NT2/D1 (cell line): ENCODE data around the gene GNG7.

Experiments used
- SUZ12 ChIP-seq: IDR thresholded peaks from 2 replicates; pipeline ENCODE4 v1.6.1; 2011; ENCODE audit not compliant: insufficient read length, insufficient read depth; ENCODE audit errors: extremely low read depth
- ZNF274 ChIP-seq: IDR thresholded peaks from 2 replicates; pipeline ENCODE4 v1.6.1; 2011; ENCODE audit warnings: mild to moderate bottlenecking, low read depth, low read length

DNA sequence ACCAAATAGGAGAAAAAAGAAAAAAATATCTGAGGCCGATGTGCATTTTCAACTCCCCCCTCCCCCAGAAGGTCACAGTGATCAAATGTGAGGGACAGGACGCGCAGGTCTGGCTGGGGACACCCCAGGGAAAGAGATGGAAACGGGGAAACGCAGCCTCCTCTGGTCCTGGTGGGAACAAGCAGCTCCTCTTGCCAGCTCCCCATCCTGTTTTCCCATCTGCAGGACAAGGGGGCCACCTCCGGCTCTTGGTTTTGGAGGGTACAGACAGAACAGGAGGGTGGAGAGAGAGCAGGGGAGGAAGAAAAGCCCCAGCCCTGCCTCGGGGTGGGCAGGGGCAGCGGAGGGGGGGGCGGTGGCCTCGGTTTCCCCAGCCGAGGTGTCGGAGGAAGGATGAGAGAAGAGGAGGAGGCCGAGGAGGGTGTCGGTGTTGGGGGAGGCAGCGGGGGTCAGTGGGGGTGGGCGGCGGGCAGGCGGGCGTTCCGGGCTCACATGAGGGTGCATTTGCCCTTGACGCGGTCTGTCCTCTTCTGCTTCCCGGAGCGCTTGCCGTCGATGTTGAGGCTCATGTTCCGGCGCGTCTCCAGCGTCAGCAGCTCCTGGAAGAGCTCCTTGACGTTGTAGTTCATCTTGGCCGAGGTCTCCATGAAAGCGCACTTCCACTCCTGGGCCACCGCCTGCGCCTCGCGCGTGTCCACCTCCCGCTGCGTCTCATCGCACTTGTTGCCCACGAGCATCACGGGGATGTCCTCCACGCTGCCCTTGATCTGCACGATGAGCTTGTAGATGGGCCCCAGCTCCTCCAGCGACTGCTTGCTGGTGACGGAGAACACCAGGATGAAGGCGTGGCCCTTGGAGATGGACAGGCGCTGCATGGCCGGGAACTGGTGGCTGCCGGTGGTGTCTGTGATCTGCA, 14.5 kb upstream of the GNG7 start:
- TF ChIP-seq SUZ12 (no peak), ZNF274 (no peak)
